HepG2 (cell line): ENCODE measurements around the gene THSD8. TPM values are rescaled to one million over a fixed set of nuclear protein-coding genes. Genes with fewer than 3 reads are reported as not detected.
A peak's percentile ranks its signal among the peaks of the same experiment; 100 is the strongest.

ENCODE experiments used
- ATAC-seq: fragments of 200-7000 bp; cut with Tn5 transposase; 3 replicates; pipeline ENCODE4 v1.9.1; 2020; ENCODE audit warnings: mild to moderate bottlenecking, moderate library complexity
- BruUV-seq: library from RNA; stranded (reverse); fragments of 400-500 nt; replicated peaks from 2 replicates; lab custom pipeline; 2021; lab: Mats Ljungman, UMichigan
- CTCF ChIA-PET: fragments of 300-600 bp; formaldehyde crosslinking; extraction: SDS; loops from one replicate; lab custom pipeline; 2021; ENCODE audit warnings: low total read pairs, inconsistent platforms, low intra/inter-chr PET ratio; lab: Yijun Ruan, JAX
- POLR2A ChIA-PET: fragments of 350-600 bp; sonication (Branson Sonifier 250); formaldehyde crosslinking; loops from one replicate; lab custom pipeline; 2020; ENCODE audit warnings: antibody characterized with exemption, inconsistent platforms; lab: Yijun Ruan, JAX
- DNase-seq: peaks from one replicate; pipeline ENCODE4 v3.0.0-alpha.2; 2015; ENCODE audit warnings: low spot score
- FAIRE-seq: peaks from 3 replicates; lab custom pipeline; 2011; peaks lifted over from hg19 to GRCh38; lab: Jason Lieb, UNC
- H2AFZ ChIP-seq: one replicate; pipeline ENCODE4 v1.6.1; 2011; ENCODE audit warnings: low read length, inconsistent platforms
- H3K27ac ChIP-seq: fragments of 300-600 bp; 3 replicates; pipeline ENCODE4 v1.8.0; 2011; ENCODE audit warnings: mixed run types, mild to moderate bottlenecking, mixed read lengths, low read length, inconsistent platforms; ENCODE audit not compliant: insufficient read depth; ENCODE audit errors: extremely low read length
- H3K27me3 ChIP-seq, 2 experiments: fragments of 200-600 bp in 1 of 2; 2 replicates in 1 of 2; 3 replicates in 1 of 2; pipeline versions ENCODE4 v1.6.0 to v1.8.0; 2011; ENCODE audit warnings: low read length in 2 of 2, mild to moderate bottlenecking in 2 of 2, moderate library complexity in 2 of 2, inconsistent platforms in 1 of 2; ENCODE audit not compliant: insufficient read depth in 2 of 2, control insufficient read depth in 1 of 2
- H3K36me3 ChIP-seq, 2 experiments: fragments of 200-600 bp in 1 of 2; replicated peaks in 1 of 2; 2 replicates in 1 of 2; 3 replicates in 1 of 2; pipeline versions ENCODE4 v1.5.1 to v1.8.0; 2011; ENCODE audit warnings: low read length in 2 of 2, inconsistent platforms in 1 of 2; ENCODE audit not compliant: insufficient read depth in 2 of 2, control insufficient read depth in 1 of 2
- H3K4me1 ChIP-seq: 2 replicates; pipeline ENCODE4 v1.5.1; 2012; ENCODE audit warnings: low read length, inconsistent platforms; ENCODE audit not compliant: insufficient read depth
- H3K4me2 ChIP-seq: 2 replicates; pipeline ENCODE4 v1.6.0; 2011; ENCODE audit warnings: low read depth, low read length, inconsistent platforms
- H3K4me3 ChIP-seq, 3 experiments: fragments of 200-600 bp in 1 of 3; sonication (generic), shearing (Covaris generic) in 1 of 3; replicated peaks in 1 of 3; 2 replicates each; pipeline ENCODE4 v1.5.1; 2011 to 2016; ENCODE audit warnings: low read length in 3 of 3, inconsistent platforms in 2 of 3, low read depth in 2 of 3, mild to moderate bottlenecking in 2 of 3, control low read depth in 1 of 3, mixed read lengths in 1 of 3; ENCODE audit not compliant: insufficient read depth in 1 of 3
- H3K79me2 ChIP-seq: one replicate; pipeline ENCODE4 v1.6.1; 2011; ENCODE audit warnings: low read length, inconsistent platforms; ENCODE audit not compliant: insufficient read depth
- H3K9ac ChIP-seq: 2 replicates; pipeline ENCODE4 v1.6.0; 2011; ENCODE audit warnings: mild to moderate bottlenecking, low read depth, low read length, inconsistent platforms; ENCODE audit not compliant: insufficient read depth
- H3K9me3 ChIP-seq: 2 replicates; pipeline ENCODE4 v1.5.1; 2012; ENCODE audit warnings: mild to moderate bottlenecking, low read length
- H4K20me1 ChIP-seq: 2 replicates; pipeline ENCODE4 v1.6.0; 2011; ENCODE audit warnings: inconsistent platforms, mild to moderate bottlenecking, low read length, moderate library complexity; ENCODE audit not compliant: insufficient read depth
- ATF7 ChIP-seq, 2 experiments: fragments of 450-650 bp in 1 of 2; sonication (generic) in 1 of 2; formaldehyde crosslinking in 1 of 2; IDR thresholded peaks; 2 replicates each; pipeline versions ENCODE4 v1.4.0 to v1.6.1; 2016 to 2020; ENCODE audit warnings: antibody characterized with exemption in 1 of 2, mild to moderate bottlenecking in 1 of 2, missing genetic modification reagents in 1 of 2
- CBX1 ChIP-seq: IDR thresholded peaks from one replicate; pipeline ENCODE4 v1.6.1; 2016; ENCODE audit warnings: antibody characterized with exemption, low read depth
- KAT2B ChIP-seq: fragments of 150-350 bp; IDR thresholded peaks from 2 replicates; pipeline ENCODE4 v1.6.1; 2014; ENCODE audit warnings: low read depth, low read length, borderline replicate concordance
- MTERF4 ChIP-seq: sonication (generic); formaldehyde crosslinking; IDR thresholded peaks from 2 replicates; pipeline ENCODE4 v1.8.0; 2023; ENCODE audit warnings: mild to moderate bottlenecking, missing genetic modification reagents
- PHF5A ChIP-seq: IDR thresholded peaks from one replicate; pipeline ENCODE4 v1.6.1; 2018; ENCODE audit warnings: low read depth, missing genetic modification reagents; ENCODE audit not compliant: unreplicated experiment
- SALL2 ChIP-seq: sonication (generic); formaldehyde crosslinking; IDR thresholded peaks from 2 replicates; pipeline ENCODE4 v1.8.1; 2023; ENCODE audit warnings: mild to moderate bottlenecking, missing genetic modification reagents, inconsistent platforms
- STAG1 ChIP-seq: sonication (generic); formaldehyde crosslinking; IDR thresholded peaks from 2 replicates; pipeline ENCODE4 v1.4.0; 2020; ENCODE audit warnings: missing genetic modification reagents
- TARDBP ChIP-seq: sonication (generic); formaldehyde crosslinking; IDR thresholded peaks from 2 replicates; pipeline ENCODE4 v1.8.0; 2022; ENCODE audit warnings: mild to moderate bottlenecking, missing genetic modification reagents
- ZBTB44 ChIP-seq: sonication (generic); formaldehyde crosslinking; IDR thresholded peaks from 2 replicates; pipeline ENCODE4 v1.4.0; 2020; ENCODE audit warnings: missing genetic modification reagents
- ZFP82 ChIP-seq: sonication (generic); formaldehyde crosslinking; IDR thresholded peaks from 2 replicates; pipeline ENCODE4 v1.5.1; 2020; ENCODE audit warnings: mild to moderate bottlenecking, missing genetic modification reagents, borderline replicate concordance
- ZNF142 ChIP-seq: sonication (generic); formaldehyde crosslinking; IDR thresholded peaks from 2 replicates; pipeline ENCODE4 v1.4.0; 2020; ENCODE audit warnings: missing genetic modification reagents
- ZNF263 ChIP-seq: sonication (generic); formaldehyde crosslinking; IDR thresholded peaks from 2 replicates; pipeline ENCODE4 v1.4.0; 2020; ENCODE audit warnings: missing genetic modification reagents
- ZNF484 ChIP-seq: sonication (generic); formaldehyde crosslinking; IDR thresholded peaks from 2 replicates; pipeline ENCODE4 v1.5.1; 2020; ENCODE audit warnings: mild to moderate bottlenecking, low read depth, missing genetic modification reagents, borderline replicate concordance
- ZSCAN9 ChIP-seq: IDR thresholded peaks from 2 replicates; pipeline ENCODE4 v1.6.1; 2016; ENCODE audit warnings: borderline replicate concordance
- WGBS: methylation state at CpG from one replicate; pipeline ENCODE4 v1.1.6; 2017; ENCODE audit warnings: low lambda C conversion rate; 5-methylcytosine and 5-hydroxymethylcytosine counted together
- in situ Hi-C: cut with HindIII; loops from 2 replicates; pipeline ENCODE4 v1.10.0; 2017; ENCODE audit warnings: low pct_unique_long_range_greater_than_20kb; ENCODE audit not compliant: extremely low pct_ligation_motif_present
- intact Hi-C: fragments of 100-400 bp; cut with micrococcal nuclease; formaldehyde crosslinking; loops from one replicate; pipeline ENCODE4 v1.10.0; 2022; ENCODE audit not compliant: unreplicated experiment
- polyA plus RNA-seq, 8 experiments: library from polyadenylated mRNA; depleted of rRNA in 3 of 8; stranded (reverse) in 7 of 8; unstranded in 1 of 8; fragments of >200 nt; fragmentation: Illumina TruSeq in 4 of 8; extraction: Trizol in 4 of 8; gene quantifications; 2 replicates each; pipeline versions ENCODE4 v1.2.1 to v1.2.3, GENCODE V29; 2011 to 2016; ENCODE audit warnings: low read depth in 4 of 8, missing spikeins in 1 of 8, mixed read lengths in 1 of 8; ENCODE audit not compliant: insufficient read depth in 1 of 8
- total RNA-seq, 5 experiments: library from RNA; depleted of rRNA; stranded (reverse); fragments of >200 nt; fragmentation: Illumina TruSeq; extraction: Trizol; gene quantifications; 2 replicates each; pipeline ENCODE4 v1.2.3, GENCODE V29; 2016; ENCODE audit warnings: low read depth in 1 of 5

THSD8 gene
- total and polyA plus RNA-seq, 2 of the 13 experiments (the other 11 are each of a cell fraction or from before 2014, with no cell fraction given): 4.8 to 14.9 TPM

DNA sequence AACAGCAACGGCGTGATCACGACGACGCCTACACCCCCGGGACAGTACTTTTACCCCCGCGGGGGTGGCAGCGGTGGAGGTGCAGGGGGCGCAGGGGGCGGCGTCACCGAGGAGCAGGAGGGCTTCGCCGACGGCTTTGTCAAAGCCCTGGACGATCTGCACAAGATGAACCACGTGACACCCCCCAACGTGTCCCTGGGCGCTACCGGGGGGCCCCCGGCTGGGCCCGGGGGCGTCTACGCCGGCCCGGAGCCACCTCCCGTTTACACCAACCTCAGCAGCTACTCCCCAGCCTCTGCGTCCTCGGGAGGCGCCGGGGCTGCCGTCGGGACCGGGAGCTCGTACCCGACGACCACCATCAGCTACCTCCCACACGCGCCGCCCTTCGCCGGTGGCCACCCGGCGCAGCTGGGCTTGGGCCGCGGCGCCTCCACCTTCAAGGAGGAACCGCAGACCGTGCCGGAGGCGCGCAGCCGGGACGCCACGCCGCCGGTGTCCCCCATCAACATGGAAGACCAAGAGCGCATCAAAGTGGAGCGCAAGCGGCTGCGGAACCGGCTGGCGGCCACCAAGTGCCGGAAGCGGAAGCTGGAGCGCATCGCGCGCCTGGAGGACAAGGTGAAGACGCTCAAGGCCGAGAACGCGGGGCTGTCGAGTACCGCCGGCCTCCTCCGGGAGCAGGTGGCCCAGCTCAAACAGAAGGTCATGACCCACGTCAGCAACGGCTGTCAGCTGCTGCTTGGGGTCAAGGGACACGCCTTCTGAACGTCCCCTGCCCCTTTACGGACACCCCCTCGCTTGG, 9.6 kb upstream of the THSD8 start:
- H3K4me1 ChIP-seq: peaks cover 54% of the 10 kb centered on the region
- H3K36me3 ChIP-seq: 0 out of 5 replicates have a peak, but pooled peaks cover 0 to 1% of the 10 kb centered on the region in 2 experiments
- ChIA-PET CTCF (interaction anchor here (0.7 kb wide), 1 partner anchor 14 kb away, joined by 3 read pairs; no protein-coding TSS in a partner anchor), POLR2A (interaction anchor here (0.8 to 3.9 kb wide), 15 partner anchors 9 to 123 kb away, joined by 3 to 124 read pairs (median 14); partner anchors contain the start of genes DHPS, GCDH, GET3 and HOOK2)
- H3K79me2 ChIP-seq: peaks cover 8% of the 10 kb centered on the region
- H4K20me1 ChIP-seq: no peaks in the 10 kb centered on the region
- peak overlapping the region; percentile 81 for H3K27ac ChIP-seq
- FAIRE-seq (no peak), ATAC-seq (no peak; the same call in 2 of the 3 replicates), DNase-seq (peak; percentile 46)
- no peak overlapping the region for H2AFZ ChIP-seq
- peak overlapping the region; percentile 77 to 87 (median 78) for H3K4me3 ChIP-seq
- intact Hi-C loops: no loop called here
- H3K4me2 ChIP-seq: peak overlapping the region; percentile 99
- no peaks in the 10 kb centered on the region for H3K9me3 ChIP-seq
- WGBS: 1% methylated on average over 15 of the region's 84 CpGs
- H3K9ac ChIP-seq: peak overlapping the region; percentile 89
- no peaks in the 10 kb centered on the region for H3K27me3 ChIP-seq
- in situ Hi-C loops: no loop called here
- no TSS peak for BruUV-seq
- TF ChIP-seq ZNF263 (CRISPR knock-in tag) (0 out of 2 replicates have a peak, but pooled peaks have one; percentile 55), KAT2B (no peak), CBX1 (no peak), SALL2 (CRISPR knock-in tag) (no peak; the same call in 1 of the 2 replicates), STAG1 (CRISPR knock-in tag) (no peak), TARDBP (CRISPR knock-in tag) (peak; percentile 18; the same call in 1 of the 2 replicates), PHF5A (CRISPR knock-in tag) (peak; percentile 21), MTERF4 (CRISPR knock-in tag) (no peak), ZNF142 (no peak; the same call in 1 of the 2 replicates), ATF7 (IDR thresholded peaks at IDR 0.05) (no peak), ATF7 (CRISPR knock-in tag; IDR thresholded peaks at IDR 0.05) (no peak), ZFP82 (CRISPR knock-in tag) (0 out of 2 replicates have a peak, but pooled peaks have one; percentile 16), ZSCAN9 (CRISPR knock-in tag) (no peak), ZBTB44 (CRISPR knock-in tag) (no peak), ZNF484 (CRISPR knock-in tag) (0 out of 2 replicates have a peak, but pooled peaks have one; percentile 45)
